NCI-H460 (cell line): ENCODE measurements around the gene CPNE2. TPM values are rescaled to one million over a fixed set of nuclear protein-coding genes. Genes with fewer than 3 reads are reported as not detected.

Source experiments
- DNase-seq: peaks from one replicate; pipeline ENCODE4 v3.0.0-alpha.2; 2016; ENCODE audit warnings: low read depth; ENCODE audit errors: extremely low read depth
- total RNA-seq: library from RNA; depleted of rRNA; stranded (reverse); fragments of >200 nt; shearing (Covaris generic); gene quantifications from 2 replicates; pipeline ENCODE4 v1.2.3, GENCODE V29; 2014

CPNE2 gene
- total RNA-seq, 1 experiment from 2014 or later: 26.0 TPM

DNA sequence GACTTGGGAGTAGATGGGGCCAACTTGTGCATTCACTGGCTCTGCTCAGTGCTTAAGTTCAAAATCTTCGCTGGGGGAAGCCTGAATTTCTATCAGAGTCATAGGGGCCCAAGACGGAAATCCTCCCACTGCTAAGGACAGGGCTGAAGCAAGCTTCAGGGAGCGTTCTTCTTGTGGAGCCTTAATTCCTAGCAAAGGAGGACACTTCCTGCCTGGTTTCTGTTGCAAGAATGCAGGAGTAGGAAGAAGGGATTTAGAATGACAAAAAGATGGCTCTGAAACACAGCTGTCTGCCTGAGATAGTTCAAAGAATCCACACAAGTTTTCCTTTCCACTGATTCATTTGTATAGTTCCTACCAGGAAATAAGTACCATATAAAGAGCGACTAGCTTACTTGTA, 67.1 kb downstream of the CPNE2 start:
- no peak for DNase-seq

DNA sequence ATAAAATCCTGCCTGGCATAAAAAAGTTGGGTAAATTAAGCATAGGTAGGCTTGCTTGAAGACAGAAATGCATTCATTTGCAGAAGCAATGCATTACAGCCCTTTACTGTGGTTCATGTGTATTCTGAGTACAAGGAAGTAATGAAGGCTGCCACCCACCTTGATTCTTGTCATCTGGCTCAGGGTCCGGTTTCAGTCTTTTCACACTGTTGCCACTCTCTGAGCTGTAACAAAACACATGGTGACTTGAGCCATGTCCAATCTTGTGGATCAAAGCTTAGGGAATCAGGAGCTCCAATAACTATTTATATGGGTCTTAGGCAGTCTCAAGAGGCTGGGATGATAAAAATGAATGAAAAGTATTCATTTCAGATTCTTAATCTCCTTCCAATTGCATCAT, 71.5 kb downstream of the CPNE2 start:
- DNase-seq: no peak

DNA sequence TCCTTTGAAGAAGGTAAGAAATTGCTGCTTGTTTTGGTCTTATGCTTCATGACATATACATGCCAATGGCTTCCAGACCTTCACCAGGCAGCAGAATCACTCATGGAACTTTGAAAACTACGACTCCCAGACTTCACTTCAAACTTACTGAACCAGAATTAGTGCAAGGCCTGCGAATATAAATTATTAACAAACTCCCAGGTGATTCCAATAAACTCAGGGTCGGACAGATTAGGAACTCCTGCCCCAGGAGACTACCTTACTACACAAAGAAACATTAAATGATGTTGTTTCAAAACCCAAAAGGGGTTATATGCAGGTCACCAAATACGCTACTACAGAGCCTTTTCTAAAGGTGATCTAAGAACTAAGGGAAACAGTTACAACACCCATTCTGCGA, 73.1 kb downstream of the CPNE2 start:
- DNase-seq: no peak

DNA sequence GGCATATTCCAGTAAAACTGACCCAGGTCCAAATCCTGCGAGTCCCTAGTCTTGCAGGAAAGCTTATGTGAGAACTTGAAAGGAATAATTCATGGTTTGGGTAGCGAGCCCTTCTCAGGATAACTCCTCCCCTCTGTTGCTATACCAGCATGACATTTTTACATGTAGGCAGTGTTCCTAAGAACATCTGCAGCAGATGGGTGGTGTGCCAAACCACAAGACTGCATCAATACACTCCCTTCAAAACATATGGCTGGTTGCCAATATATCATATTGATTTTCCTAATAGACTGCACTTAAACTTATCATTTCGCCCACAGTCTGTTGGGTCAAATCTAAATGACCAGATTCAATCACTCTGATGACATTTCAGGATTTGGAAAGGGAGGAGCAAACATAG, 73.6 kb downstream of the CPNE2 start:
- DNase-seq: no peak

DNA sequence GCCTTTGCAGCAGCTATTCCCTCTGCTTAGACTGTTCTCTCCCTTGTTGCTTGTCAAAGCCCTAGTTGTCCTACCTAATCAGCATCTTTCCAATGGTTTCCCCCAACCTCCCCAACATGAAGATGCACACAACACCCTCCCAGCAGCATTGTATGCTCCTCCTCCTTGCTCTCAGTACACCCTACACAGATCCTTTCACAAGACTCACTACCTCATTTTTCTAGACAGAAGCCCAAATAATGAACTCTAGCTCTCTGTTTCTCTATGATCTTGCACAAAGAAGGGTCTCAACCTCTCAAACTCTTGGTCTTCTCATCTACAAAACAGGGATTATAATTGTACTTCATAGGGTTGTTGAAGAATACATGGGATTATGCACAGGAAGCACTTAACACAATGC, 74.1 kb downstream of the CPNE2 start:
- no peak for DNase-seq

DNA sequence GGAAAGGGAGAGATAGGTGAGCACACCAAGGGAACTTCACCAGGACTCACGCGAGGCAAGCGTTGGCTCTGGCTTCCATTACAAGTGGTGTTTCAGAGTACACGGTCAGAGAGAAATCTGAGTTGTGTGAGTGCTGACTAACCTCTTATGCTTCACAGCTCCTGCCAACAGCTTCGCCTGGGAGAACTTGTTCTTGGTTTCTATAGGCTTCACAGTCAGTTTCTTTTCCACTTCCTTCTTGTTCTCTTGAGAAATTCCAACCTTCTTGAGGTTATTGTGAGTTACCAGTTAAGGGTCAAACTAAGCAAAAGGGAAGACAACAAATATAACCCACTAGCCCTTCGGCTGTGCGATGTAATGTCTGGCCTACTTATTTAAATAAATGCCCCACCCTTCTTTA, 74.6 kb downstream of the CPNE2 start:
- no peak for DNase-seq

DNA sequence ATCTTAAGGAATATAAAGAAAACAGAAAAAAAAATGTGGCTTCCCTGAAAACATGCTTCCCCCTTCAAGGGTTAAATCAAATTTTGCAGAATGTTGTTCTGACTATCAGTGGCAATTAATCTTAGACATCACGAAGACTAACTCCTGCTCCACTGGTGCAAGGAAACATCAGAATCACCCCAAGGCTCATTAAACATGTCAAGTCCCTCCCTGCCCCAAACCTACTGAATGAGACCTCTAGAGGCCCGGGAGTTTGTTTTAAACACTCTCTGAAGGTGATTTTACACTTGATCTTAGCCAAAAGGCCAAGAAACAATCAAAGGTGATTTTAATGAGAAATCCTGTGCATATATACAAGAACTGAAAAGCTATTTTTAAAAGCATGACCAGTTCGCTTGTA, 75.2 kb downstream of the CPNE2 start:
- no peak for DNase-seq

DNA sequence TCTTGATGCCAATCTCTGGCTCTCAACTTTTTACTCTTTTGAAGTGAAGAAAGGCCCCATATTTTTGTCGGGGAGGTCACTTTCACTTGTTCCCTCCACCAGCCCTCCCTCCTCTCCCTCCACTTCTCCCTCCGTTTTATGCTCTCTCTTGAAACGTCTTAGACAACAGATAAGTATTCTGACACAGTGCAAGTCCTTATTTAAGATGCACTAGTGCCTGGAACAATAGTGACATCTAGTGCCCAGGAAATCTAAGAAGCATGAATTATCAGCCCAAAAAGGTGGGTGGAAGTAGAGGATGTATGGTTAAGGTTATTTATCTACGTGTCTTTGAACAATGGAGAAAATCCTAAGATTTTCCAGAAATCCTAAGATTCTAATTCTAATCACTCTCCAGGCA, 75.6 kb downstream of the CPNE2 start:
- DNase-seq: peak; percentile 62

DNA sequence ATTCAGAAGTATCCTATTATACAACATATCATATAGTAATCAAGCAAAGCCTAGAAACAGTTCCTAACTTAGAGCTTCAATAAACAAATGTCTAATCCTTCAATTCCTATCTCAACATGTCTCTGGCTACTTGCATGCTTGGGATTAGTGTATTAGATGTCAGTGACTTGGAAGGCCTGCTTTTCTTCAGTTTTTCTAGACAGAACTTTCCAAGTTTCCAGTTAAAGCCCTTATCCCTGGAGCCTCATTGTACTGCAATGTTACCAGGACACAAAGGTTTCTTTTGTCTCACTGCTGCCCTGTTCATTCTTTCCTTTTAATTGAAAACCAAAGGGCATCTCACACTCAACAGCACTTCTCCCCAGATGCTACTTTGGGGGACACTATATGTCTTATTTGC, 76.9 kb downstream of the CPNE2 start:
- no peak for DNase-seq

DNA sequence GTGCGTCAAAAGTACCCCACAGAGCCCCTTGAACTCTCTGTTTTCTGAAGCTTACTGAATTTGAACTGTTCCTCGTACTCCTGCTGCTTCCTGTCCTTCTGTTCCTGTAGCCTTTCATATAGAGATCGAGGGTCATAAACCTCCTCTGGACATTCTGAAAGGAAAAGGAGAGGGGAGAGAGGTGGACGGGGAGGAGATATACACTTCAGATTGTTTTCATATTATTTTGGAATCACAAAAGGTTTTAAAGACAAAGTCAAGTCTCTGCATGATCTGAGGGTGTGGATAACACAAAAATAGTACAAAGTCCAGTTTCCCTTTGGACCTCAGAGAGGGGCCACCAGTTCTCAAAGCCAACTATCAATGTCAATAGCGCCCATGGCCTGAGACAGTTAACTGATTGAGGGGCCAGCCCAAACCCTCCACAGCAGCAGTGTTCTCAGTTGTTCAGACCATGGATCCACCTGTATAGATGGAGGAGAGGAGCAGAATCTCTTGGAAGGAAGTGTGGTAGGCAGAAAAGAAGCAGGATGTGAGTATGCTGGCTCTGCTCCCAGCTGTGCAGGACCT, 80.4 kb downstream of the CPNE2 start:
- DNase-seq: no peak

DNA sequence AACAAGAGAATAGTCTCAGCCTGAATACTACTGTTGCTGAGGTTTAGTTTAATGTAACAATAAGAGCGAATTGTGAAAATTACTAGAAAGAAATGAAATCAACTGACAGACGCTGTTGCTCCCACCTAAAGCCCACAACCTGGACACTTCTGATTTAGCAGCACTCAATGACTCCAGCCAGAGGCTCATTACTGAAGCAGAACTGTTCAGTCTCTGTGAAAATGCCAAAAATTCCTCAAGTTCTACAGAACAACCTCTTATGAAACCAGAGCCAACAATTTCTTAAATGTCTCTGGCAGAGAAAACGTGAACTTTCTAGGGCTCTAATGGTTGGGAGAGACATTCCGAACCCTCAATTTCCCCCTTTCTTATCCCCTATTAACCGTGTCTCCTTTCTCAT, 83.5 kb downstream of the CPNE2 start:
- no peak for DNase-seq

DNA sequence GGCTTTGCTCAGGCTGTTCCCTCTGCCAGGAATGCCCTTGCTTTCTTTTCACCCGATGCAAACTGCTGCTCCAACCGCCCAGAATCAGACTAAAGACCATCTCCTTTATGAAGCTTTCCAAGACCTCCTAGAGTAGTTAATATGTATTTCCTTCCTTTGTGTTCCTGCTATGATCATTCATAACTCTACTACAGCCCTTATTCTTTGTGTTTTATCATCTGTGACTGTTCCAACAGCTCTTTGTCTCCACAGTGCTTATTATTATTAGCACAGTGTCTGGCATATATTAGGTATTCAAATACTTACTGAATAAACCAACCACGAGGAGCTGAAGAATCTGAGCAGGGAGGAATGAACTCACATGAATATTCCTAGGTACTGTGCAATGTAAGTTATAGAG, 85.8 kb downstream of the CPNE2 start:
- no peak for DNase-seq

DNA sequence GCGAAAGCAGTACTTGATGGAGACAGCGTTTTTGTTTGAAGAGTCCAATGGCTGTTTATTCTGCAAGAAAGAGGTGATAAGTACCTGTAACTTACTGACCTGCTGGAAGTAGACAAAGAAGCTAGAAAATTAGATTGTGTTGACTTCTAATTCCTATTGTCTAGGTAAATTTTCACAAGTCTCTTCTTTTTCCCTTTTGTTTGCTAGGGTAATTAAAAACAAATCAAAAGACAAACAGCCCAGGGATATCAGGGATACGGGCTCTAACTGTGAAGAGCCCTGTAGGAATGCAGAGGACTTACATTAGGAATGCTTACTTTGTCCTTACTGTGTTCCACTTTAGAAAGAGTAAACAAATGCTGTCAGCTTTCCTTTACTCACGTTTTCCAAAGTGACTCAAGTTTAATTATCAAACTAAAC, 86.4 kb downstream of the CPNE2 start:
- no peak for DNase-seq

DNA sequence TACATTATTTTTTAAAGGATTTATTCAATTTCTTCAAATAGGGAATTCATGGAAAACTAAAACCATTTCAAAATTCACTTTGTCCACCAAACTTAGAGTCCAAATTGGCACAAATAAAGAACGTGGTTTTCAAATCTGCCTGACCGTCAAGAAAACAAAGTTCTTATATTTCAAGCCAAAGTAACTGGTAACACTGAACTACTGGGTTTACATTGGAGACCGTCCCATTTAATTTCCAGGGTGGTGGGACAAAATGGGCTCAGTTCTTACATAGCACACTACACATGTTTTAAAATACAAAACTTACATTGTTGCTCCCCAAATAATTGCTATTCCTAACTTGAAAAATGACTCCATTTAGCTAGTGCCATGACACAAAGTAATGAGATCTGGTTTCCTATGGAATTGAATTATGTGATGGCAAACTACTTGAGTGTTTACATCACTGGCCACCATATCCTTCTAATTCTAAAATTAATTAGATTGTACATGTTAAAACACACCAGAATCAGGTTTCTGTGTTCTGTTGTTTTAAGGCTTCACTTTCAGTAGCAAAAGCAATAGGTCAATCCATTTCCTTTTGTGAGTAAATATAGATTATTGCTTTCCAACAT, 86.9 kb downstream of the CPNE2 start:
- DNase-seq: no peak

DNA sequence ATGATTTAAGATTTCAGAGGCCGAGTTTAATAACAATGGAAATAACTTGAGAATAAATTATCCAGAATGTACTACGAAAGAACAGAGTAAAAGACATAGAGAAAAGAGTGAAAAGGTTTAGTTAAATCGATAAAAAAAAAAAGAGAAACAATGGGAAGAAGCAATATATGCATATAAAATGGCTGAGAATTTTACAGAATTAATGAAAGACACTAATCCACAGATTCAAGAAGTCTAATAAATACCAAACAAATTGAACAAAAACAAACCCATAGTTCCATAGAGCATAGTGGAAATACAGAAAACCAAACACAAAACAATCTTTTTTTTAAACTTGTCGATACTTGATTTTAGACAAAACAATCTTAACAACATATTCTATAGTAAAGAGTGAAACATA, 91.7 kb downstream of the CPNE2 start:
- no peak for DNase-seq

DNA sequence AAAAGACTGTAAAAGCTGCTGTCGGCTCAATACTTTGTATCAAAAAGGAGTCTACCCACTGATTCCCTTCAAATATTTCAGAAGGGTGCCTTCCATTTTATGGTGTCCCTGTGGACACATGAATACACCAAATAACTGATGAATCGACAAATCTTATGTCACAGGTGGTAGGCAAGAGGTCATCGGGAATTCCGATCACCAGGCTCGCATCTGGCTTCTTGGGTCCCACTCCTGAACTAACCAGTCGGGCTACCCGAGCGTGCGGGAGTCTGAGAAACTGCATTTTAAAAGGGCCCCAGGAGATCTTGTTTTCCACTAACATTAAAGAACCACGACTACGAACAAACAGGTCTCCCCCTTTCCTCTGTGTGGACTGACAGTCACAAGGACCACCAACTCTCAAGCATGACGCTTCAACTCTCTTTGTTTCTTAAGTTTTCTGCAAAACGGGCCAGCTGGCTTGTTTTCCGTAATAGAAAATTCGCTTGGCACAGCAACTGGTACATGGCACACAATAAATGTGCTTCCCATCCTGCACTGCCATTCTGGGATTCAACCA, 92.6 kb downstream of the CPNE2 start:
- DNase-seq: no peak

DNA sequence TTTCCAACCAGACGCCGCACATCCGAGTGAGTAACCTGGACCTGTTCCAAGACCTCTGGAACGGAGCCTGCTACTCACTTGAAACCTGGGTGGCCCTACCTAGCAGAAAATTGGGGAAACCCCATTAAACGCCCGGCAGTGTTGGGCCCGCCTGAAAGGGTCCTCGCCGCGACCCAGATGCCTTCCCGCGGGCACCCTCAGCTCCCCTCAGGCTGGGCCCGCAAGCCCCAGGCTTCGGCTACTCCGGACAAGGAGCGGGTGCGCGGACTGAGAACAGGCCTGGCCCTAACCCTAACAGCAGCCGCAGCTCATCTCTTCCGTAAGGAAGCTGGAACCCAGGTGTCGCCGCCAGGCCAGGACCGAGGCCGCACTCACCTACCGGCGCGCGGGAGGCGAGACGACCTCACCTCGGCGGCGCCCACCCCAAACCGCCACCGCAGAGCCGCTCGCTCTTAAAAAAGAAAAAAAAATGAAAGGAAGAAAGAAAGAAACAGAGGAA, 93.1 kb downstream of the CPNE2 start:
- DNase-seq: no peak

DNA sequence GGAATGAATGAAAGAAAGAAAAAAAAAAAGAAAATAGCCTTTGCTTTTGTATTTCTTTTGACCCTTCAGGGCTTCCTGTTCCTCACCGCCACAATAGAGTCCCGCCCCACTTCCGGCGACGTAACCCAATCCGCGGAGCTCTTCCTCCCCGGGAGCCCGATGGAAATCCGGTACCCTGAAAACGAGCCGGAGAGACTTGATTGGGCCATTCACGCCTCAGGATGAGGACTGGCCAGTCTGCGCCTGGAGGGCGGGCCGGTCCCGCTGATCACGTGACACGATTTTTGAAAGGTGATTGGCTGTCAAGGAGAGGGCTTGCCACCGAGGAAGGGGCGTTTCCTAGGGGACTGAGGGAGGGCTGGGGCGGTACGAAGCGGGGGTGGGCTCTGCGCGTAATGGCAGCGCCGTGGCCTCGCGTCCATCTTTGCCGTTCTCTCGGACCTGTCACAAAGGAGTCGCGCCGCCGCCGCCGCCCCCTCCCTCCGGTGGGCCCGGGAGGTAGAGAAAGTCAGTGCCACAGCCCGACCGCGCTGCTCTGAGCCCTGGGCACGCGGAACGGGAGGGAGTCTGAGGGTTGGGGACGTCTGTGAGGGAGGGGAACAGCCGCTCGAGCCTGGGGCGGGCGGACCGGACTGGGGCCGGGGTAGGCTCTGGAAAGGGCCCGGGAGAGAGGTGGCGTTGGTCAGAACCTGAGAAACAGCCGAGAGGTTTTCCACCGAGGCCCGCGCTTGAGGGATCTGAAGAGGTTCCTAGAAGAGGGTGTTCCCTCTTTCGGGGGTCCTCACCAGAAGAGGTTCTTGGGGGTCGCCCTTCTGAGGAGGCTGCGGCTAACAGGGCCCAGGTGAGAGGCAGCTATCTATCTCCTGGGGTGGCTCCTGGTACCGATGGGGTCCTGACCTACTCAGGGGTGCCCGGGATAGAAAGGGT, 93.8 kb downstream of the CPNE2 start, which contains the start of the genes PSME3IP1 and RSPRY1:
Gene PSME3IP1 (minus strand): TSS at position 95 of the 927 bp plus-strand sequence. CDS start 12,185 bp downstream, outside the sequence.
Gene RSPRY1 (plus strand): TSS at position 385 of the 927 bp plus-strand sequence. CDS start 18,330 bp downstream, outside the sequence.
- peak; percentile 100 for DNase-seq

DNA sequence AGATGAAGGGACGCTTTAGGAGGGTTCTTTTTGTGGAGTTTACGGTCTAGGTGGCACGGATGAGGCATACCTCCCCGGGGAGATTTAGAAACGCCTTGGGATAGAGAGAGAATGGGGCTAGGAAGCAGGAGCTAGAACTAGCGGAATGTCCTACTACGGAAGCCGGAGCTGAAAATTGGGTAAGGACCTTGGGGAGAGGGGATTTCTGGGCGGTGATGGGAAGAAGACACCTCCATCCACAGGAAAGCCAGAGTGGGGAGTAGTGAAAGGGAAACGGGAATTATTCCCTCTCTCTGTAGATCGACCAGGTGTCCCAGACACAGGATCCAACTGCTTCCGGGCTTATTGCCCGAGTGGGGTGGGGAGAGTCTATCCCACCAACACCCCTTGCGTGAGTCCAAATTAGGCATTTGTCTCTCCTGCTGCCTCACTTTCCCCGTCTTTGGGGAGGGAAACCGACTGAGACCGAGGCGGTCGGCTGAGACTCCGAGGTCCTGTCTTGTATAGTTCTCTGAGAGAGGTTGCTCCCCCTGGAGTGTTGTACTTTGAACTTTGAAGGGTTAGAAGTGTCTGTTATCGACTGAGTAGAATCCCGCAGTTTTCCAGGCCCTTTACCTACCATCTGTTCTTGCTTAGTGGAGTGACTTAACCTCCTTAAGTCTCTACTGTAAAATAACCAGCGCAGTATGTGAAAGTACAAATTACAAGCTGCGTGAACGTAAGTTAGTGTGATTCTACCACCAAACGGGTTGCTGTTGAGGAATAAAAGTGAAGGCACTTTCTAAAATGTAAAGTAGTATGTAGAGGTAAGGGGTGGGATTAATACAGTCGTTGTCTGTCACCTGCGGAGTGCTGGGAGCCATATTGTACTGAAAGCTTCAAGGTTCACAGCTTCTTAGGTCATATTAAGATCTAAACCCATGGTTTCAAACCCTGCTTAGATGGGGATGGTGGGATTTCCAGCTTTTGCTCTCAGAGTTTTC, 94.8 kb downstream of the CPNE2 start:
- DNase-seq: no peak
